ENCODE data around the gene TM6SF1. TPM values are rescaled to one million over a fixed set of nuclear protein-coding genes. Genes with fewer than 3 reads are reported as not detected.
A peak's percentile ranks its signal among the peaks of the same experiment; 100 is the strongest.
"Not testable (repeated sequence)": the region's sequence is repeated elsewhere in the genome, so short reads cannot be mapped to it uniquely, and the experiment has no call there.

The TM6SF1 gene
- total and polyA plus RNA-seq, 2 donors from 2014 or later: 2.6 to 10.4 TPM

- H3K9me3 ChIP-seq (ENCODE audit: control insufficient read depth in 2 of 3, insufficient read depth in 1 of 3, low read length in 3 of 3): no peaks in the 10 kb centered on the region
- peak overlapping the region in 1 of 2 donors; percentile 94 for H3K27ac ChIP-seq (ENCODE audit: low read depth in 2 of 2, low read length in 2 of 2)
- H3K4me1 ChIP-seq (ENCODE audit: control insufficient read depth in 2 of 3, insufficient read depth in 2 of 3, low read depth in 1 of 3, low read length in 3 of 3): peaks cover 2 to 17% (median 10%) of the 10 kb centered on the region in 3 donors
- FAIRE-seq (no peak), DNase-seq (no peak)
- TF ChIP-seq CTCF (IDR thresholded peaks at IDR 0.05; ENCODE audit: borderline replicate concordance, extremely low read depth, insufficient read depth): no peak
- H3K36me3 ChIP-seq (ENCODE audit: control insufficient read depth in 2 of 3, insufficient read depth in 3 of 3, low read length in 3 of 3): no peaks in the 10 kb centered on the region
- H3K27me3 ChIP-seq (ENCODE audit: control insufficient read depth, insufficient read depth, low read length): no peaks in the 10 kb centered on the region
- no peak overlapping the region for H3K4me3 ChIP-seq (ENCODE audit: low read length in 3 of 3)
- H3K9ac ChIP-seq (ENCODE audit: low read length in 3 of 3): peak overlapping the region in 1 of 3 donors; percentile 37
- intact Hi-C loops (cut with DNase I): no loop called here
Observed at GRCh38 chr15:83068054-83068453, 39.4 kb upstream of the TM6SF1 start.

GRCh38 chr15:83069211-83069642, 38.2 kb upstream of the TM6SF1 start:
- H3K9me3 ChIP-seq (ENCODE audit: control insufficient read depth in 2 of 3, insufficient read depth in 1 of 3, low read length in 3 of 3); H3K4me3 ChIP-seq (ENCODE audit: low read length in 3 of 3); H3K27me3 ChIP-seq (ENCODE audit: control insufficient read depth, insufficient read depth, low read length); DNase-seq; H3K36me3 ChIP-seq (ENCODE audit: control insufficient read depth in 2 of 3, insufficient read depth in 3 of 3, low read length in 3 of 3); intact Hi-C loops (cut with DNase I); H3K9ac ChIP-seq (ENCODE audit: low read length in 3 of 3); H3K27ac ChIP-seq (ENCODE audit: low read depth in 2 of 2, low read length in 2 of 2); H3K4me1 ChIP-seq (ENCODE audit: control insufficient read depth in 2 of 3, insufficient read depth in 2 of 3, low read depth in 1 of 3, low read length in 3 of 3); FAIRE-seq: not testable (repeated sequence)

- Histone ChIP-seq H3K27ac (ENCODE audit: low read depth in 2 of 2, low read length in 2 of 2) (no peak overlapping the region), H3K9me3 (ENCODE audit: control insufficient read depth in 2 of 3, insufficient read depth in 1 of 3, low read length in 3 of 3) (peaks cover 0 to 9% (median 0%) of the 10 kb centered on the region in 3 donors), H3K4me3 (ENCODE audit: low read length in 3 of 3) (no peak overlapping the region), H3K27me3 (ENCODE audit: control insufficient read depth, insufficient read depth, low read length) (no peaks in the 10 kb centered on the region), H3K9ac (ENCODE audit: low read length in 3 of 3) (no peak overlapping the region), H3K36me3 (ENCODE audit: control insufficient read depth in 2 of 3, insufficient read depth in 3 of 3, low read length in 3 of 3) (no peaks in the 10 kb centered on the region), H3K4me1 (ENCODE audit: control insufficient read depth in 2 of 3, insufficient read depth in 2 of 3, low read depth in 1 of 3, low read length in 3 of 3) (no peaks in the 10 kb centered on the region)
- DNase-seq: no peak
- intact Hi-C loops (cut with DNase I): no loop called here
- TF ChIP-seq CTCF (IDR thresholded peaks at IDR 0.05; ENCODE audit: borderline replicate concordance, extremely low read depth, insufficient read depth): no peak
- FAIRE-seq: no peak
Observed at GRCh38 chr15:83077491-83078230, 29.8 kb upstream of the TM6SF1 start.

GRCh38 chr15:83078712-83079111, 28.7 kb upstream of the TM6SF1 start:
- H3K4me3 ChIP-seq (ENCODE audit: low read length in 3 of 3): no peak overlapping the region
- no peak for TF ChIP-seq CTCF (IDR thresholded peaks at IDR 0.05; ENCODE audit: borderline replicate concordance, extremely low read depth, insufficient read depth)
- intact Hi-C loops (cut with DNase I): no loop called here
- DNase-seq (no peak), FAIRE-seq (no peak)
- no peak overlapping the region for H3K9ac ChIP-seq (ENCODE audit: low read length in 3 of 3)
- H3K27ac ChIP-seq (ENCODE audit: low read depth in 2 of 2, low read length in 2 of 2): no peak overlapping the region
- no peaks in the 10 kb centered on the region for H3K27me3 ChIP-seq (ENCODE audit: control insufficient read depth, insufficient read depth, low read length)
- H3K4me1 ChIP-seq (ENCODE audit: control insufficient read depth in 2 of 3, insufficient read depth in 2 of 3, low read depth in 1 of 3, low read length in 3 of 3): no peaks in the 10 kb centered on the region
- H3K9me3 ChIP-seq (ENCODE audit: control insufficient read depth in 2 of 3, insufficient read depth in 1 of 3, low read length in 3 of 3): peaks cover 0 to 5% (median 0%) of the 10 kb centered on the region in 3 donors
- no peaks in the 10 kb centered on the region for H3K36me3 ChIP-seq (ENCODE audit: control insufficient read depth in 2 of 3, insufficient read depth in 3 of 3, low read length in 3 of 3)
